Measurements from ENCODE around the gene GCKR.

- TF ChIP-seq, protein P1, sequence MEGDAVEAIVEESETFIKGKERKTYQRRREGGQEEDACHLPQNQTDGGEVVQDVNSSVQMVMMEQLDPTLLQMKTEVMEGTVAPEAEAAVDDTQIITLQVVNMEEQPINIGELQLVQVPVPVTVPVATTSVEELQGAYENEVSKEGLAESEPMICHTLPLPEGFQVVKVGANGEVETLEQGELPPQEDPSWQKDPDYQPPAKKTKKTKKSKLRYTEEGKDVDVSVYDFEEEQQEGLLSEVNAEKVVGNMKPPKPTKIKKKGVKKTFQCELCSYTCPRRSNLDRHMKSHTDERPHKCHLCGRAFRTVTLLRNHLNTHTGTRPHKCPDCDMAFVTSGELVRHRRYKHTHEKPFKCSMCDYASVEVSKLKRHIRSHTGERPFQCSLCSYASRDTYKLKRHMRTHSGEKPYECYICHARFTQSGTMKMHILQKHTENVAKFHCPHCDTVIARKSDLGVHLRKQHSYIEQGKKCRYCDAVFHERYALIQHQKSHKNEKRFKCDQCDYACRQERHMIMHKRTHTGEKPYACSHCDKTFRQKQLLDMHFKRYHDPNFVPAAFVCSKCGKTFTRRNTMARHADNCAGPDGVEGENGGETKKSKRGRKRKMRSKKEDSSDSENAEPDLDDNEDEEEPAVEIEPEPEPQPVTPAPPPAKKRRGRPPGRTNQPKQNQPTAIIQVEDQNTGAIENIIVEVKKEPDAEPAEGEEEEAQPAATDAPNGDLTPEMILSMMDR (IDR thresholded peaks at IDR 0.05; ENCODE audit: extremely low read depth in 1 of 2, insufficient read depth in 1 of 2, low read depth in 1 of 2, low read length in 2 of 2) = no peak
- TF ChIP-seq POLR2AphosphoS5 (IDR thresholded peaks at IDR 0.05; ENCODE audit: insufficient read depth, low read depth, low read length) = no peak
- TF ChIP-seq POLR2A (IDR thresholded peaks at IDR 0.05; ENCODE audit: low read depth, low read length) = no peak
- no peak for TF ChIP-seq EZH2 (IDR thresholded peaks at IDR 0.05; ENCODE audit: borderline replicate concordance, low read depth, low read length, severe bottlenecking)
- TF ChIP-seq MYC (IDR thresholded peaks at IDR 0.05; ENCODE audit: low read depth, low read length) = no peak
Measured at GRCh38 chr2:27561060-27561459, 64.4 kb downstream of the GCKR start.
